Measurements from ENCODE around the gene RNF38. TPM values are rescaled to one million over a fixed set of nuclear protein-coding genes. Genes with fewer than 3 reads are reported as not detected.
A peak's percentile ranks its signal among the peaks of the same experiment; 100 is the strongest.
"Not testable (repeated sequence)": the region's sequence is repeated elsewhere in the genome, so short reads cannot be mapped to it uniquely, and the experiment has no call there.

RNF38 gene
- total RNA-seq, 1 experiment from 2014 or later = 60.2 TPM

DNA sequence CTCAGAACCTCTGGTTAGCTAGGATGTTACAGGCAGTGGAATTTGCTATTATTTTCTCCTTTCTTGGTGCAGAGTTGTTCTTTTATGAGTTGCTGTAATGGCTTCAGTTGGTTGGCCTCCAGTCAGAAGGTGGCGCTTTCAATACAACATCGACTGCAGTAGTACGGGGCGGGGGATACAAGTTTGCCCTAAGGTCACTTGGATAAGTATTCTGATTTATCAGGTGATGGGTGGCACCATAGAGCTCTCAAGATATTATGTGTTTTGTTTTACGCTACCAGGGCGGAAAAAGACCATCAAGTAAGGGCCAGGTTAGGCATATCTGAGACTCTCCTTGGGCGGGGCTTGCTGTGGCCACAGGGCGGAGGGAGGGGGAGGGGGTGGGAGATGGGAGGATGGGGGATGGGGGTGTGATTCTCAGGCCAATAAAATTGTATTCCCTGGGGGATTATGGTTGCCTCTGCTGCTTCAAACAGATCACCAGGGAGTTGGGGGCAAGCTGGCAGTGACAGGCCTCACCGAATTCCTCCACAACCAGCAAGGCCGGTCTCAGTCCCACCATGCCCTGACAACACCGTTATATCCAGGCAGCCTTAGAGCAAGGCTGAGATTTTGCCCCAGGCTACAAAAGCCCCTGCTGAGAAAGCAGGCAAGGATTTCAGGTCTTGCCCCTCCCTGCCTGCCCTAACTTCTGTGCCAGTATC, 15.9 kb upstream of the RNF38 start:
- no peak overlapping the region for H3K27ac ChIP-seq (ENCODE audit: insufficient read length, low read depth, low read length)

GRCh38 chr9:36411410-36411809, 11.3 kb upstream of the RNF38 start:
- H3K27ac Mint-ChIP-seq; H2BK15ac ChIP-seq (ENCODE audit: low read depth, low read length); H3K14ac ChIP-seq (ENCODE audit: insufficient read depth, low read length); H3K9me3 Mint-ChIP-seq; H3K27me3 ChIP-seq (ENCODE audit: insufficient read depth, low read length); H2BK5ac ChIP-seq (ENCODE audit: insufficient read length, low read length); H3K79me2 ChIP-seq (ENCODE audit: insufficient read depth, low read length); H3K79me1 ChIP-seq (ENCODE audit: insufficient read depth, low read depth, low read length, poor library complexity, severe bottlenecking); H3K56ac ChIP-seq (ENCODE audit: insufficient read length, low read depth, low read length); H4K20me1 ChIP-seq (ENCODE audit: control insufficient read depth, insufficient read depth, insufficient read length); H3K4me2 ChIP-seq (ENCODE audit: insufficient read depth, insufficient read length, low read length); H3K9ac ChIP-seq (ENCODE audit: extremely low read depth, insufficient read length, low read length); H3K9me3 ChIP-seq (ENCODE audit: control insufficient read depth, low read depth, low read length); H3K4ac ChIP-seq (ENCODE audit: low read depth, low read length); H2BK20ac ChIP-seq (ENCODE audit: low read depth, low read length, poor library complexity, severe bottlenecking); H4K8ac ChIP-seq (replicated peaks; ENCODE audit: insufficient read length, low read depth, low read length); H3K23ac ChIP-seq (ENCODE audit: insufficient read length, low read depth, low read length); DNase-seq; H2AK5ac ChIP-seq (ENCODE audit: insufficient read length, low read length); H3T11ph ChIP-seq (ENCODE audit: low read length); H2AFZ ChIP-seq (ENCODE audit: low read length); H2BK120ac ChIP-seq (ENCODE audit: low read depth, low read length, poor library complexity, severe bottlenecking); H4K5ac ChIP-seq (ENCODE audit: insufficient read length, low read depth, low read length); H3K27me3 Mint-ChIP-seq (ENCODE audit: low read depth); H2BK12ac ChIP-seq (ENCODE audit: insufficient read length, low read depth, low read length); H3K18ac ChIP-seq (ENCODE audit: insufficient read length, low read depth, low read length); H3K4me1 ChIP-seq (ENCODE audit: insufficient read depth, low read length); H3K27ac ChIP-seq (ENCODE audit: insufficient read length, low read depth, low read length); H3K4me3 Mint-ChIP-seq; H4K91ac ChIP-seq (ENCODE audit: insufficient read length, low read depth, low read length); H3K23me2 ChIP-seq (ENCODE audit: insufficient read length, low read depth, low read length, poor library complexity, severe bottlenecking): not testable (repeated sequence)
- H3K36me3 Mint-ChIP-seq (ENCODE audit: insufficient read depth in 1 of 3, low read depth in 3 of 3) = peaks cover 4 to 27% (median 16%) of the 10 kb centered on the region in 3 experiments; a peak in 5 of 7 replicates
- no CpG with 5 or more reads among the region's 3 CpGs for WGBS (ENCODE audit: extremely low coverage, insufficient read length, low lambda C conversion rate)
- peaks cover 35 to 40% of the 10 kb centered on the region in 2 experiments for H3K4me1 Mint-ChIP-seq

More for the DNA sequence above, 15.9 kb upstream of the RNF38 start:
- no peak overlapping the region for H2AFZ ChIP-seq (ENCODE audit: low read length)
- no CpG with 5 or more reads among the region's 11 CpGs for WGBS (ENCODE audit: extremely low coverage, insufficient read length, low lambda C conversion rate)
- H3K23ac ChIP-seq (ENCODE audit: insufficient read length, low read depth, low read length) = no peak overlapping the region
- no peak overlapping the region for H3K14ac ChIP-seq (ENCODE audit: insufficient read depth, low read length)
- H4K91ac ChIP-seq (ENCODE audit: insufficient read length, low read depth, low read length) = no peak overlapping the region
- DNase-seq = peak; percentile 80
- H3K9me3 ChIP-seq (ENCODE audit: control insufficient read depth, low read depth, low read length) = no peaks in the 10 kb centered on the region
- H3K4ac ChIP-seq (ENCODE audit: low read depth, low read length) = no peak overlapping the region
- Mint-ChIP-seq H3K4me3 (peak overlapping the region in 1 of 2 experiments; percentile 27; a peak in 1 of 5 replicates), H3K36me3 (ENCODE audit: insufficient read depth in 1 of 3, low read depth in 3 of 3) (peaks cover 4 to 38% (median 28%) of the 10 kb centered on the region in 3 experiments; a peak in 5 of 7 replicates), H3K4me1 (peaks cover 34 to 36% of the 10 kb centered on the region in 2 experiments), H3K27ac (peak overlapping the region; percentile 73 to 92 (median 91); a peak in 5 of 7 replicates), H3K9me3 (no peaks in the 10 kb centered on the region; a peak in 1 of 5 replicates), H3K27me3 (ENCODE audit: low read depth) (no peaks in the 10 kb centered on the region)
- TF ChIP-seq, protein P1, sequence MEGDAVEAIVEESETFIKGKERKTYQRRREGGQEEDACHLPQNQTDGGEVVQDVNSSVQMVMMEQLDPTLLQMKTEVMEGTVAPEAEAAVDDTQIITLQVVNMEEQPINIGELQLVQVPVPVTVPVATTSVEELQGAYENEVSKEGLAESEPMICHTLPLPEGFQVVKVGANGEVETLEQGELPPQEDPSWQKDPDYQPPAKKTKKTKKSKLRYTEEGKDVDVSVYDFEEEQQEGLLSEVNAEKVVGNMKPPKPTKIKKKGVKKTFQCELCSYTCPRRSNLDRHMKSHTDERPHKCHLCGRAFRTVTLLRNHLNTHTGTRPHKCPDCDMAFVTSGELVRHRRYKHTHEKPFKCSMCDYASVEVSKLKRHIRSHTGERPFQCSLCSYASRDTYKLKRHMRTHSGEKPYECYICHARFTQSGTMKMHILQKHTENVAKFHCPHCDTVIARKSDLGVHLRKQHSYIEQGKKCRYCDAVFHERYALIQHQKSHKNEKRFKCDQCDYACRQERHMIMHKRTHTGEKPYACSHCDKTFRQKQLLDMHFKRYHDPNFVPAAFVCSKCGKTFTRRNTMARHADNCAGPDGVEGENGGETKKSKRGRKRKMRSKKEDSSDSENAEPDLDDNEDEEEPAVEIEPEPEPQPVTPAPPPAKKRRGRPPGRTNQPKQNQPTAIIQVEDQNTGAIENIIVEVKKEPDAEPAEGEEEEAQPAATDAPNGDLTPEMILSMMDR (conservative IDR thresholded peaks at IDR 0.05) = peak; percentile 45
- no peaks in the 10 kb centered on the region for H4K20me1 ChIP-seq (ENCODE audit: control insufficient read depth, insufficient read depth, insufficient read length)
- H2BK20ac ChIP-seq (ENCODE audit: low read depth, low read length, poor library complexity, severe bottlenecking) = no peak overlapping the region
- peaks cover 2% of the 10 kb centered on the region for H3K79me1 ChIP-seq (ENCODE audit: insufficient read depth, low read depth, low read length, poor library complexity, severe bottlenecking)
- no peak overlapping the region for H2BK12ac ChIP-seq (ENCODE audit: insufficient read length, low read depth, low read length)
- H2BK5ac ChIP-seq (ENCODE audit: insufficient read length, low read length) = no peak overlapping the region
- H2AK5ac ChIP-seq (ENCODE audit: insufficient read length, low read length) = no peak overlapping the region
- no peaks in the 10 kb centered on the region; the same call in 1 of the 2 replicates for H3K79me2 ChIP-seq (ENCODE audit: insufficient read depth, low read length)
- H3K4me2 ChIP-seq (ENCODE audit: insufficient read depth, insufficient read length, low read length) = peak overlapping the region; percentile 8
- no peak overlapping the region for H4K8ac ChIP-seq (replicated peaks; ENCODE audit: insufficient read length, low read depth, low read length)
- no peak overlapping the region for H3K18ac ChIP-seq (ENCODE audit: insufficient read length, low read depth, low read length)
- H4K5ac ChIP-seq (ENCODE audit: insufficient read length, low read depth, low read length) = no peak overlapping the region
- H2BK120ac ChIP-seq (ENCODE audit: low read depth, low read length, poor library complexity, severe bottlenecking) = no peak overlapping the region
- no peak overlapping the region for H3K9ac ChIP-seq (ENCODE audit: extremely low read depth, insufficient read length, low read length)
- no peak overlapping the region for H2BK15ac ChIP-seq (ENCODE audit: low read depth, low read length)
- H3T11ph ChIP-seq (ENCODE audit: low read length) = no peak overlapping the region
- no peaks in the 10 kb centered on the region for H3K27me3 ChIP-seq (ENCODE audit: insufficient read depth, low read length)
- H3K23me2 ChIP-seq (ENCODE audit: insufficient read length, low read depth, low read length, poor library complexity, severe bottlenecking) = no peaks in the 10 kb centered on the region
- H3K56ac ChIP-seq (ENCODE audit: insufficient read length, low read depth, low read length) = no peak overlapping the region
- peaks cover 6% of the 10 kb centered on the region; the same call in 1 of the 2 replicates for H3K4me1 ChIP-seq (ENCODE audit: insufficient read depth, low read length)
